Loucy (cell line): ENCODE measurements around the gene NLRC5.
"Not testable (repeated sequence)": the region's sequence is repeated elsewhere in the genome, so short reads cannot be mapped to it uniquely, and the experiment has no call there.

ENCODE experiments used
- H2AFZ ChIP-seq: fragments of 200-600 bp; sonication (generic); 2 replicates; pipeline ENCODE4 v1.6.0; 2016; ENCODE audit warnings: antibody characterized with exemption, mild to moderate bottlenecking, low read length, moderate library complexity
- H3F3A ChIP-seq: fragments of 200-600 bp; 2 replicates; pipeline ENCODE4 v1.6.0; 2016; ENCODE audit warnings: antibody characterized with exemption, low read depth, mild to moderate bottlenecking
- H3K27me3 ChIP-seq: fragments of 200-600 bp; sonication (generic); 2 replicates; pipeline ENCODE4 v1.6.1; 2014; ENCODE audit warnings: low read length, mild to moderate bottlenecking; ENCODE audit not compliant: insufficient read depth, poor library complexity, severe bottlenecking
- H3K36me3 ChIP-seq: fragments of 200-600 bp; sonication (generic); 2 replicates; pipeline ENCODE4 v1.6.1; 2016; ENCODE audit warnings: low read length; ENCODE audit not compliant: insufficient read depth
- H3K4me1 ChIP-seq: fragments of 200-600 bp; sonication (generic); 2 replicates; pipeline ENCODE4 v1.5.1; 2014; ENCODE audit warnings: low read length, mild to moderate bottlenecking; ENCODE audit not compliant: insufficient read depth, poor library complexity, severe bottlenecking
- H3K4me2 ChIP-seq: fragments of 200-600 bp; sonication (generic); 2 replicates; pipeline ENCODE4 v1.6.0; 2014; ENCODE audit warnings: antibody characterized with exemption, low read length, low read depth, mild to moderate bottlenecking; ENCODE audit not compliant: poor library complexity, severe bottlenecking
- H3K4me3 ChIP-seq: fragments of 200-600 bp; sonication (generic); 2 replicates; pipeline ENCODE4 v1.5.1; 2014; ENCODE audit warnings: low read length, mild to moderate bottlenecking, mixed read lengths; ENCODE audit not compliant: poor library complexity, severe bottlenecking
- H3K79me2 ChIP-seq: fragments of 200-600 bp; sonication (generic); 2 replicates; pipeline ENCODE4 v1.6.1; 2014; ENCODE audit warnings: low read length; ENCODE audit not compliant: insufficient read depth
- H3K9ac ChIP-seq: fragments of 200-600 bp; sonication (generic); 2 replicates; pipeline ENCODE4 v1.6.0; 2014; ENCODE audit warnings: mild to moderate bottlenecking, low read depth, low read length, moderate library complexity; ENCODE audit not compliant: poor library complexity, severe bottlenecking
- H3K9me2 ChIP-seq: fragments of 200-600 bp; sonication (generic); replicated peaks from 2 replicates; pipeline ENCODE4 v1.6.1; 2016; ENCODE audit warnings: low read depth, low read length, mixed read lengths
- H3K9me3 ChIP-seq: fragments of 200-600 bp; sonication (generic); 2 replicates; pipeline ENCODE4 v1.6.1; 2014; ENCODE audit warnings: mild to moderate bottlenecking, antibody characterized with exemption, low read length, low read depth; ENCODE audit not compliant: insufficient read depth
- H4K20me1 ChIP-seq: fragments of 200-600 bp; sonication (generic); 2 replicates; pipeline ENCODE4 v1.6.0; 2014; ENCODE audit warnings: antibody characterized with exemption, low read length, mild to moderate bottlenecking; ENCODE audit not compliant: insufficient read depth, poor library complexity, severe bottlenecking
- EZH2phosphoT487 ChIP-seq: fragments of 200-600 bp; IDR thresholded peaks from 2 replicates; pipeline ENCODE4 v1.6.1; 2018; ENCODE audit warnings: antibody characterized with exemption, mild to moderate bottlenecking, moderate library complexity, borderline replicate concordance
- TF ChIP-seq, protein P1 (sequence below): fragments of 200-600 bp; sonication (generic); conservative IDR thresholded peaks from 2 replicates; pipeline ENCODE4 v1.5.1; 2014; ENCODE audit warnings: mild to moderate bottlenecking, antibody characterized with exemption, low read length

The NLRC5 gene

GRCh38 chr16:57069053-57069452, 79.7 kb downstream of the NLRC5 start:
- H3K9me3 ChIP-seq: no peaks in the 10 kb centered on the region
- H3F3A ChIP-seq: no peaks in the 10 kb centered on the region
- H3K36me3 ChIP-seq: peaks cover 4% of the 10 kb centered on the region; the same call in 1 of the 2 replicates
- no peaks in the 10 kb centered on the region for H4K20me1 ChIP-seq
- H3K4me2 ChIP-seq: no peak overlapping the region
- no peaks in the 10 kb centered on the region for H3K9me2 ChIP-seq
- H3K4me1 ChIP-seq: no peaks in the 10 kb centered on the region
- TF ChIP-seq EZH2phosphoT487: no peak
- TF ChIP-seq, protein P1, sequence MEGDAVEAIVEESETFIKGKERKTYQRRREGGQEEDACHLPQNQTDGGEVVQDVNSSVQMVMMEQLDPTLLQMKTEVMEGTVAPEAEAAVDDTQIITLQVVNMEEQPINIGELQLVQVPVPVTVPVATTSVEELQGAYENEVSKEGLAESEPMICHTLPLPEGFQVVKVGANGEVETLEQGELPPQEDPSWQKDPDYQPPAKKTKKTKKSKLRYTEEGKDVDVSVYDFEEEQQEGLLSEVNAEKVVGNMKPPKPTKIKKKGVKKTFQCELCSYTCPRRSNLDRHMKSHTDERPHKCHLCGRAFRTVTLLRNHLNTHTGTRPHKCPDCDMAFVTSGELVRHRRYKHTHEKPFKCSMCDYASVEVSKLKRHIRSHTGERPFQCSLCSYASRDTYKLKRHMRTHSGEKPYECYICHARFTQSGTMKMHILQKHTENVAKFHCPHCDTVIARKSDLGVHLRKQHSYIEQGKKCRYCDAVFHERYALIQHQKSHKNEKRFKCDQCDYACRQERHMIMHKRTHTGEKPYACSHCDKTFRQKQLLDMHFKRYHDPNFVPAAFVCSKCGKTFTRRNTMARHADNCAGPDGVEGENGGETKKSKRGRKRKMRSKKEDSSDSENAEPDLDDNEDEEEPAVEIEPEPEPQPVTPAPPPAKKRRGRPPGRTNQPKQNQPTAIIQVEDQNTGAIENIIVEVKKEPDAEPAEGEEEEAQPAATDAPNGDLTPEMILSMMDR: no peak
- H3K4me3 ChIP-seq: no peak overlapping the region
- H3K9ac ChIP-seq: no peak overlapping the region
- no peaks in the 10 kb centered on the region for H3K79me2 ChIP-seq
- no peaks in the 10 kb centered on the region for H3K27me3 ChIP-seq
- no peak overlapping the region for H2AFZ ChIP-seq

DNA sequence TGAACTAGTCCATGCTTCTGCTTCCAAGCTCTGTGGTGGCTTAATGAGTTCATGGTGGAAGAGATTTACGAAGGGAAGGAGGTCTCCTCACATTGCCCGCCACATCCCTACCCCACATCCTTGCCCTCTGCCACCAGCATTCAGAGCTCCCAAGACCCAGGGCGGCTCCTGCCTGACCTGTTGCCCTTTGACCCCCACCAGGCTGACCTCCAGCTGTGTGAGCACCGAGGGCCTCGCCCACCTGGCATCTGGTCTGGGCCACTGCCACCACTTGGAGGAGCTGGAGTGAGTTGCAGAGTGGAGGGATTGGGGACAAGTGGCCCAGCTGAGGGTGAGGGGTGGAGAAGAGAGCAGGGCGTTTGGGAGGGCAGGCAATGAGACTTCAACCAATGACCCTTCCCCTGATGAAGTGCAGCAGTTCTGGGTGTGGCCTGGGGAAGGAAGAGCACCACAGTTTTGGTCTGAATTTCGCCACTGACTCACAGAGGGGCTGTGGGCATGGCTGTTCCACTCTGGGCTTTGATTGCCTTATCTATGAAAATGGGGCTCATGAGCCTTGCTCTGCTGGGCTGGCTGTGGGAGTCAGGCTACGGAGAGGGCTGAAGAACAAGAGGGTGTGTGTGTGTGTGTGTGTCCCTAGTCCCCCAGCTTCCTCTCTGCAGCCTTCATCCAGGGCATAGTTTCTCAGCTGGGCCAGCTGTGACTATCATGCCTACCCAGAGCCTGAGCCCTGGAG, 80.4 kb downstream of the NLRC5 start:
- H2AFZ ChIP-seq: no peak overlapping the region
- no peak overlapping the region for H3K4me3 ChIP-seq
- H3K9me2 ChIP-seq: no peaks in the 10 kb centered on the region
- no peaks in the 10 kb centered on the region for H4K20me1 ChIP-seq
- H3K36me3 ChIP-seq: peaks cover 9% of the 10 kb centered on the region; the same call in 1 of the 2 replicates
- no peak overlapping the region for H3K9ac ChIP-seq
- no peak overlapping the region for H3K4me2 ChIP-seq
- H3F3A ChIP-seq: no peaks in the 10 kb centered on the region
- TF ChIP-seq, protein P1: no peak
- TF ChIP-seq EZH2phosphoT487: no peak
- H3K27me3 ChIP-seq: no peaks in the 10 kb centered on the region
- no peaks in the 10 kb centered on the region for H3K9me3 ChIP-seq
- no peaks in the 10 kb centered on the region for H3K79me2 ChIP-seq
- no peaks in the 10 kb centered on the region for H3K4me1 ChIP-seq

DNA sequence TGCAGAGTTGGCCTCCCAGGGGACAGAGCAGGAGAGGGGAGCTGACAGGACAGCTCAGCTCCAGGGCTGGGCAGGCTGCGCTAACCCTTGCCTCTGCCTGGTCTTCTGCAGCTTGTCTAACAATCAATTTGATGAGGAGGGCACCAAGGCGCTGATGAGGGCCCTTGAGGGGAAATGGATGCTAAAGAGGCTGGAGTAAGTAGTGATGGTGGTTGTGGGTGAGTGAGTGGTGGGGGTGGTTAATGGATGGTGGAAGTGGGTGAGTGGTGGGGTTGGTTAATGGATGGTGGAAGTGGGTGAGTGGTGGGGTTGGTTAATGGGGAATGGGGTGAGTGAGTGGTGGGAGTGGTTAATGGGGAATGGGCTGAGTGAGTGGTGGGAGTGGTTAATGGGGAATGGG, 81.1 kb downstream of the NLRC5 start:
- Histone ChIP-seq H2AFZ (no peak overlapping the region), H4K20me1 (no peaks in the 10 kb centered on the region), H3K4me3 (no peak overlapping the region), H3K9me2 (no peaks in the 10 kb centered on the region), H3K36me3 (peaks cover 12% of the 10 kb centered on the region; the same call in 1 of the 2 replicates), H3K4me1 (no peaks in the 10 kb centered on the region), H3K9me3 (no peaks in the 10 kb centered on the region), H3F3A (no peaks in the 10 kb centered on the region), H3K27me3 (no peaks in the 10 kb centered on the region), H3K79me2 (no peaks in the 10 kb centered on the region), H3K4me2 (no peak overlapping the region), H3K9ac (no peak overlapping the region)
- TF ChIP-seq, protein P1: no peak
- no peak for TF ChIP-seq EZH2phosphoT487

- not testable (repeated sequence) for H3K4me2 ChIP-seq, H4K20me1 ChIP-seq, H3K4me3 ChIP-seq, H3K9ac ChIP-seq, H2AFZ ChIP-seq, H3K27me3 ChIP-seq, H3K9me3 ChIP-seq, H3K4me1 ChIP-seq, H3K9me2 ChIP-seq, H3K79me2 ChIP-seq, H3F3A ChIP-seq
- peaks cover 15% of the 10 kb centered on the region; the same call in 1 of the 2 replicates for H3K36me3 ChIP-seq
Observed at GRCh38 chr16:57071081-57071732, 81.8 kb downstream of the NLRC5 start.
